LoVo (cell line): ENCODE data around the gene RPA3.

Experiments used
- DNase-seq: peaks from one replicate; pipeline ENCODE4 v3.0.0-alpha.2; 2016; ENCODE audit warnings: low spot score

RPA3 gene

GRCh38 chr7:7653593-7654187, 64.7 kb downstream of the RPA3 start:
- peak; percentile 25 for DNase-seq

- DNase-seq, result no peak
These were observed 65.4 kb downstream of the RPA3 start for GRCh38 chr7:7652798-7653540.

GRCh38 chr7:7651479-7651878, 66.9 kb downstream of the RPA3 start:
- DNase-seq, result no peak

GRCh38 chr7:7650682-7651206, 67.7 kb downstream of the RPA3 start:
- no peak for DNase-seq

- no peak for DNase-seq
These were observed 70.8 kb downstream of the RPA3 start for GRCh38 chr7:7647495-7648036.

GRCh38 chr7:7642081-7642480, 76.3 kb downstream of the RPA3 start:
- peak; percentile 79 for DNase-seq

GRCh38 chr7:7641129-7641663, 77.2 kb downstream of the RPA3 start:
- DNase-seq, result no peak

GRCh38 chr7:7640221-7641128, 77.9 kb downstream of the RPA3 start, which contains the start of gene UMAD1:
Gene UMAD1 (plus strand): TSS chr7:7640752. CDS start chr7:7673372, 32,620 bp downstream.
- DNase-seq, result peak; percentile 100

GRCh38 chr7:7639847-7640220, 78.6 kb downstream of the RPA3 start:
- peak; percentile 49 for DNase-seq

GRCh38 chr7:7639421-7639820, 79.0 kb downstream of the RPA3 start:
- no peak for DNase-seq

GRCh38 chr7:7630626-7631329, 87.6 kb downstream of the RPA3 start:
- no peak for DNase-seq

GRCh38 chr7:7628476-7628875, 89.9 kb downstream of the RPA3 start:
- DNase-seq, result no peak

- no peak for DNase-seq
These were observed 97.7 kb downstream of the RPA3 start for GRCh38 chr7:7620644-7621210.

GRCh38 chr7:7620236-7620635, 98.2 kb downstream of the RPA3 start:
- no peak for DNase-seq

- DNase-seq, result no peak
These were observed 100.0 kb downstream of the RPA3 start for GRCh38 chr7:7618410-7618809.

- DNase-seq, result no peak
These were observed 100.9 kb downstream of the RPA3 start for GRCh38 chr7:7617550-7617949.

GRCh38 chr7:7614018-7614741, 104.2 kb downstream of the RPA3 start:
- DNase-seq, result no peak

GRCh38 chr7:7613210-7613609, 105.2 kb downstream of the RPA3 start:
- no peak for DNase-seq

GRCh38 chr7:7612519-7612918, 105.9 kb downstream of the RPA3 start:
- no peak for DNase-seq

- no peak for DNase-seq
These were observed 109.1 kb downstream of the RPA3 start for GRCh38 chr7:7609330-7609729.
